Stimulated activated CD8-positive, alpha-beta memory T cell treated with anti-CD3 and anti-CD28 coated beads, Interleukin-12 subunit alpha, Interleukin-12 subunit beta, amount 100 ng/mL, for 1 hour (primary cell): ENCODE measurements around the gene DISP2.

Experiments used
- DNase-seq: peaks from one replicate; pipeline ENCODE4 v3.0.0-alpha.2; 2020; ENCODE audit warnings: low read depth

DISP2 gene

GRCh38 chr15:40389824-40390595 is 32.0 kb downstream of the DISP2 start:
- no peak for DNase-seq

- no peak for DNase-seq
These were observed 35.2 kb downstream of the DISP2 start for GRCh38 chr15:40392986-40393948.

GRCh38 chr15:40397688-40398412 is 39.8 kb downstream of the DISP2 start:
- no peak for DNase-seq

- no peak for DNase-seq
These were observed 40.4 kb downstream of the DISP2 start for GRCh38 chr15:40398413-40398873.

GRCh38 chr15:40399370-40399769 is 41.4 kb downstream of the DISP2 start:
- no peak for DNase-seq

- peak; percentile 80 for DNase-seq
These were observed 47.7 kb downstream of the DISP2 start, which contains the start of gene IVD for GRCh38 chr15:40405501-40406381. Gene IVD, plus strand, starts transcription at chr15:40405795. Its CDS starts 33 bp downstream, at chr15:40405828.

- DNase-seq: no peak
These were observed 49.4 kb downstream of the DISP2 start for GRCh38 chr15:40407330-40407990.

GRCh38 chr15:40409366-40409765 is 51.3 kb downstream of the DISP2 start:
- no peak for DNase-seq

- no peak for DNase-seq
These were observed 52.5 kb downstream of the DISP2 start for GRCh38 chr15:40410476-40410875.

- DNase-seq: no peak
These were observed 54.2 kb downstream of the DISP2 start for GRCh38 chr15:40412095-40412759.

GRCh38 chr15:40413036-40413435 is 55.0 kb downstream of the DISP2 start:
- no peak for DNase-seq

GRCh38 chr15:40414816-40415215 is 56.8 kb downstream of the DISP2 start:
- no peak for DNase-seq

GRCh38 chr15:40415226-40415625 is 57.2 kb downstream of the DISP2 start:
- DNase-seq: no peak

GRCh38 chr15:40416056-40416455 is 58.0 kb downstream of the DISP2 start:
- DNase-seq: no peak

GRCh38 chr15:40418126-40418525 is 60.1 kb downstream of the DISP2 start:
- no peak for DNase-seq

- DNase-seq: no peak
These were observed 62.2 kb downstream of the DISP2 start for GRCh38 chr15:40420071-40420713.

- DNase-seq: no peak
These were observed 62.8 kb downstream of the DISP2 start for GRCh38 chr15:40420793-40421192.

- DNase-seq: peak; percentile 66
These were observed 63.5 kb downstream of the DISP2 start for GRCh38 chr15:40421246-40422157.
